HEK293 (cell line): ENCODE data around the gene SLC35D1.
A peak's percentile ranks its signal among the peaks of the same experiment; 100 is the strongest.

ENCODE experiments used
- CTCF ChIA-PET: fragments of 350-600 bp; formaldehyde crosslinking; extraction: SDS; loops from one replicate; lab custom pipeline; 2021; ENCODE audit warnings: antibody characterized with exemption; lab: Yijun Ruan, JAX
- POLR2A ChIA-PET: fragments of 300-600 bp; formaldehyde crosslinking; extraction: SDS; loops from one replicate; lab custom pipeline; 2020; ENCODE audit warnings: antibody characterized with exemption, inconsistent platforms; lab: Yijun Ruan, JAX
- H3K27ac ChIP-seq: fragments of 200-500 bp; sonication (Bioruptor generic); 2 replicates; pipeline ENCODE4 v1.5.1; 2014; ENCODE audit warnings: low read depth, low read length, control low read depth, inconsistent platforms; ENCODE audit errors: extremely low read depth
- H3K36me3 ChIP-seq, 2 experiments: fragments of 200-500 bp in 1 of 2; sonication (Bioruptor generic) in 1 of 2; 1 replicate in 1 of 2; 2 replicates in 1 of 2; pipeline ENCODE4 v1.5.1; 2014 to 2017; ENCODE audit warnings: inconsistent platforms in 2 of 2, low read length in 2 of 2; ENCODE audit not compliant: control insufficient read depth in 2 of 2, insufficient read depth in 1 of 2
- H3K4me1 ChIP-seq: fragments of 200-500 bp; sonication (Bioruptor generic); 2 replicates; pipeline ENCODE4 v1.5.1; 2014; ENCODE audit warnings: mild to moderate bottlenecking, low read length, inconsistent platforms; ENCODE audit not compliant: control insufficient read depth, insufficient read depth
- H3K4me3 ChIP-seq: 2 replicates; pipeline ENCODE4 v1.5.1; 2011; ENCODE audit warnings: low read depth, mild to moderate bottlenecking, control low read depth, low read length, moderate library complexity
- H3K9me3 ChIP-seq: fragments of 200-500 bp; sonication (Bioruptor generic); 2 replicates; pipeline ENCODE4 v1.5.1; 2014; ENCODE audit warnings: low read depth, low read length, inconsistent platforms; ENCODE audit not compliant: control insufficient read depth, insufficient read depth
- HOXC10 ChIP-seq: sonication (generic); formaldehyde crosslinking; IDR thresholded peaks from 2 replicates; pipeline ENCODE4 v1.8.1; 2023; ENCODE audit warnings: mild to moderate bottlenecking, missing genetic modification reagents
- HOXD13 ChIP-seq: sonication (generic); formaldehyde crosslinking; IDR thresholded peaks from 2 replicates; pipeline ENCODE4 v1.8.0; 2022; ENCODE audit warnings: missing genetic modification reagents, borderline replicate concordance
- KLF1 ChIP-seq: fragments of 450-650 bp; formaldehyde crosslinking; IDR thresholded peaks from 2 replicates; pipeline ENCODE4 v1.5.1; 2016; ENCODE audit warnings: missing biosample characterization, missing genetic modification characterization
- MEIS1 ChIP-seq: sonication (generic); formaldehyde crosslinking; IDR thresholded peaks from 2 replicates; pipeline ENCODE4 v1.8.1; 2022; ENCODE audit warnings: missing genetic modification reagents, mild to moderate bottlenecking, borderline replicate concordance
- RBAK ChIP-seq: fragments of 450-650 bp; formaldehyde crosslinking; IDR thresholded peaks from 2 replicates; pipeline ENCODE4 v1.5.1; 2016; ENCODE audit warnings: missing biosample characterization, missing genetic modification characterization
- SETDB1 ChIP-seq: IDR thresholded peaks from one replicate; pipeline ENCODE4 v1.6.1; 2017; ENCODE audit warnings: mild to moderate bottlenecking, low read length, moderate library complexity, mixed read lengths; ENCODE audit not compliant: insufficient read length
- SP3 ChIP-seq: fragments of 450-650 bp; formaldehyde crosslinking; IDR thresholded peaks from 2 replicates; pipeline ENCODE4 v1.5.1; 2016; ENCODE audit warnings: missing biosample characterization, missing genetic modification characterization
- YY2 ChIP-seq: fragments of 450-650 bp; formaldehyde crosslinking; IDR thresholded peaks from 2 replicates; pipeline ENCODE4 v1.5.1; 2016; ENCODE audit warnings: missing biosample characterization, missing genetic modification characterization
- ZBTB20 ChIP-seq: fragments of 450-650 bp; formaldehyde crosslinking; IDR thresholded peaks from 2 replicates; pipeline ENCODE4 v1.5.1; 2016; ENCODE audit warnings: missing biosample characterization, missing genetic modification characterization
- ZBTB21 ChIP-seq: fragments of 450-650 bp; formaldehyde crosslinking; IDR thresholded peaks from 2 replicates; pipeline ENCODE4 v1.5.1; 2017; ENCODE audit warnings: missing biosample characterization, missing genetic modification characterization
- ZFP3 ChIP-seq: fragments of 450-650 bp; formaldehyde crosslinking; IDR thresholded peaks from 2 replicates; pipeline ENCODE4 v1.5.1; 2016; ENCODE audit warnings: low read depth, missing biosample characterization, missing genetic modification characterization
- ZFP41 ChIP-seq: fragments of 450-650 bp; formaldehyde crosslinking; IDR thresholded peaks from 2 replicates; pipeline ENCODE4 v1.5.1; 2016; ENCODE audit warnings: missing biosample characterization, missing genetic modification characterization, borderline replicate concordance
- ZNF121 ChIP-seq: fragments of 450-650 bp; formaldehyde crosslinking; IDR thresholded peaks from 2 replicates; pipeline ENCODE4 v1.5.1; 2016; ENCODE audit warnings: missing biosample characterization, missing genetic modification characterization
- ZNF16 ChIP-seq: fragments of 450-650 bp; formaldehyde crosslinking; IDR thresholded peaks from 2 replicates; pipeline ENCODE4 v1.5.1; 2016; ENCODE audit warnings: low read depth, missing biosample characterization, missing genetic modification characterization
- ZNF169 ChIP-seq: fragments of 450-650 bp; formaldehyde crosslinking; IDR thresholded peaks from 2 replicates; pipeline ENCODE4 v1.5.1; 2016; ENCODE audit warnings: missing biosample characterization, missing genetic modification characterization
- ZNF174 ChIP-seq: fragments of 450-650 bp; formaldehyde crosslinking; IDR thresholded peaks from 2 replicates; pipeline ENCODE4 v1.5.0; 2017; ENCODE audit warnings: missing biosample characterization, mild to moderate bottlenecking, missing genetic modification characterization
- ZNF24 ChIP-seq: fragments of 450-650 bp; formaldehyde crosslinking; IDR thresholded peaks from 2 replicates; pipeline ENCODE4 v1.5.1; 2016; ENCODE audit warnings: missing biosample characterization, missing genetic modification characterization
- ZNF324 ChIP-seq: fragments of 450-650 bp; formaldehyde crosslinking; IDR thresholded peaks from 2 replicates; pipeline ENCODE4 v1.5.1; 2016; ENCODE audit warnings: missing biosample characterization, missing genetic modification characterization
- ZNF350 ChIP-seq: fragments of 450-650 bp; formaldehyde crosslinking; IDR thresholded peaks from 2 replicates; pipeline ENCODE4 v1.5.0; 2017; ENCODE audit warnings: missing biosample characterization, mild to moderate bottlenecking, missing genetic modification characterization
- ZNF544 ChIP-seq: fragments of 450-650 bp; formaldehyde crosslinking; IDR thresholded peaks from 2 replicates; pipeline ENCODE4 v1.5.0; 2017; ENCODE audit warnings: missing biosample characterization, missing genetic modification characterization
- ZNF549 ChIP-seq: fragments of 450-650 bp; IDR thresholded peaks from 2 replicates; pipeline ENCODE4 v1.5.1; 2018; ENCODE audit warnings: missing biosample characterization, missing genetic modification characterization, mild to moderate bottlenecking, inconsistent platforms, moderate library complexity
- ZNF560 ChIP-seq: fragments of 450-650 bp; formaldehyde crosslinking; IDR thresholded peaks from 2 replicates; pipeline ENCODE4 v1.5.1; 2017; ENCODE audit warnings: missing biosample characterization, missing genetic modification characterization, borderline replicate concordance
- ZNF571 ChIP-seq: fragments of 450-650 bp; formaldehyde crosslinking; IDR thresholded peaks from 2 replicates; pipeline ENCODE4 v1.5.0; 2017; ENCODE audit warnings: missing biosample characterization, missing genetic modification characterization
- ZNF610 ChIP-seq: fragments of 450-650 bp; formaldehyde crosslinking; IDR thresholded peaks from 2 replicates; pipeline ENCODE4 v1.5.1; 2016; ENCODE audit warnings: missing biosample characterization, missing genetic modification characterization, borderline replicate concordance
- ZNF654 ChIP-seq: fragments of 450-650 bp; formaldehyde crosslinking; IDR thresholded peaks from 2 replicates; pipeline ENCODE4 v1.5.1; 2016; ENCODE audit warnings: low read depth, missing biosample characterization, missing genetic modification characterization
- ZNF677 ChIP-seq: fragments of 450-650 bp; IDR thresholded peaks from 2 replicates; pipeline ENCODE4 v1.5.0; 2018; ENCODE audit warnings: missing biosample characterization, mild to moderate bottlenecking, missing genetic modification characterization, moderate library complexity
- ZNF747 ChIP-seq: fragments of 450-650 bp; formaldehyde crosslinking; IDR thresholded peaks from 2 replicates; pipeline ENCODE4 v1.5.1; 2016; ENCODE audit warnings: missing biosample characterization, missing genetic modification characterization
- ZSCAN30 ChIP-seq: fragments of 450-650 bp; IDR thresholded peaks from 2 replicates; pipeline ENCODE4 v1.5.1; 2018; ENCODE audit warnings: missing biosample characterization, mild to moderate bottlenecking, missing genetic modification characterization, moderate library complexity
- TF ChIP-seq, protein P1 (sequence below): fragments of 450-650 bp; formaldehyde crosslinking; IDR thresholded peaks from 2 replicates; pipeline ENCODE4 v1.5.1; 2016; ENCODE audit warnings: missing biosample characterization, missing genetic modification characterization
- TF ChIP-seq, protein P2 (sequence below): fragments of 450-650 bp; formaldehyde crosslinking; IDR thresholded peaks from 2 replicates; pipeline ENCODE4 v1.5.1; 2017; ENCODE audit warnings: missing biosample characterization, missing genetic modification characterization
- TF ChIP-seq, protein P3 (sequence below): fragments of 450-650 bp; formaldehyde crosslinking; conservative IDR thresholded peaks from 2 replicates; pipeline ENCODE4 v1.5.1; 2016; ENCODE audit warnings: low read depth, missing biosample characterization, missing genetic modification characterization

The SLC35D1 gene

DNA sequence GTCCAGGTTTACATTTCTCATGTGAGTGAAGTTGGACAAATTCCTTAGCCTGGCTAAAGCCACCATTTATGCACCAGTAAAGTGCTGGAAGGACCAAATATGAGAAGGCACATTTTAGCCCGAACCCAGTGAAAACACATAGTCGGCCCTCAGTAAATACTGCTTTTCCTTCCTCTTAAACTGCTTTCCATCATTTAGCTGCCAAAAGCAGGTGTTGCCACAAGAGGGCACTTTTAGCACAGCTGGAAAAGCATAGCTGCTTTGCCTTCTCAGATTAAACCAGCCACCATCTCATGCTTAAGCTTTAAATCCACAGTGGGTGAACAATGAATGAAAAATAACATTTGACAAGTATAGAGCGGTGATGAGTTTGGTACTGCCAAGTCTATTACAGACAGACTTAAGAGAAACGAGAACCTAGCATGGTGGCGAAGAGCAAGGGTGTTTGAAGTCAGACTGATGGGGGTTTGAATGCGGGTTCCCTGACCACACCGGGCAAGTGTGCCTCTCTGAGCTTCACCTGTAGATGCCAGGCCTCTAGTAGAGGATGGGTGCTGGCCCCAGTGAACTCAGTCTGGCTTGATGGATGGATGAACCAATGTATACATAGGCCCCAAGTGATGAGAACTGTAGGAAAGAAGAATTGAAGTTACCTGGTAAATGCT, 57.8 kb downstream of the SLC35D1 start (continued):
- TF ChIP-seq ZNF544 (tag by site-specific recombination), result no peak
- no peak for TF ChIP-seq ZNF16 (tag by site-specific recombination)
- TF ChIP-seq, protein P1, sequence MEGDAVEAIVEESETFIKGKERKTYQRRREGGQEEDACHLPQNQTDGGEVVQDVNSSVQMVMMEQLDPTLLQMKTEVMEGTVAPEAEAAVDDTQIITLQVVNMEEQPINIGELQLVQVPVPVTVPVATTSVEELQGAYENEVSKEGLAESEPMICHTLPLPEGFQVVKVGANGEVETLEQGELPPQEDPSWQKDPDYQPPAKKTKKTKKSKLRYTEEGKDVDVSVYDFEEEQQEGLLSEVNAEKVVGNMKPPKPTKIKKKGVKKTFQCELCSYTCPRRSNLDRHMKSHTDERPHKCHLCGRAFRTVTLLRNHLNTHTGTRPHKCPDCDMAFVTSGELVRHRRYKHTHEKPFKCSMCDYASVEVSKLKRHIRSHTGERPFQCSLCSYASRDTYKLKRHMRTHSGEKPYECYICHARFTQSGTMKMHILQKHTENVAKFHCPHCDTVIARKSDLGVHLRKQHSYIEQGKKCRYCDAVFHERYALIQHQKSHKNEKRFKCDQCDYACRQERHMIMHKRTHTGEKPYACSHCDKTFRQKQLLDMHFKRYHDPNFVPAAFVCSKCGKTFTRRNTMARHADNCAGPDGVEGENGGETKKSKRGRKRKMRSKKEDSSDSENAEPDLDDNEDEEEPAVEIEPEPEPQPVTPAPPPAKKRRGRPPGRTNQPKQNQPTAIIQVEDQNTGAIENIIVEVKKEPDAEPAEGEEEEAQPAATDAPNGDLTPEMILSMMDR (tag by site-specific recombination), result peak; percentile 65; the same call in 1 of the 2 replicates
- TF ChIP-seq ZNF654, result peak; percentile 87
- no peak for TF ChIP-seq ZFP3
- TF ChIP-seq ZNF571 (tag by site-specific recombination), result no peak
- TF ChIP-seq ZNF549 (tag by site-specific recombination), result no peak
- no peak for TF ChIP-seq HOXD13
- TF ChIP-seq HOXC10 (CRISPR knock-in tag), result no peak
- TF ChIP-seq ZNF169 (tag by site-specific recombination), result no peak
- no peak for TF ChIP-seq ZNF747 (tag by site-specific recombination)
- TF ChIP-seq ZSCAN30 (tag by site-specific recombination), result 0 out of 2 replicates have a peak, but pooled peaks have one; percentile 30

DNA sequence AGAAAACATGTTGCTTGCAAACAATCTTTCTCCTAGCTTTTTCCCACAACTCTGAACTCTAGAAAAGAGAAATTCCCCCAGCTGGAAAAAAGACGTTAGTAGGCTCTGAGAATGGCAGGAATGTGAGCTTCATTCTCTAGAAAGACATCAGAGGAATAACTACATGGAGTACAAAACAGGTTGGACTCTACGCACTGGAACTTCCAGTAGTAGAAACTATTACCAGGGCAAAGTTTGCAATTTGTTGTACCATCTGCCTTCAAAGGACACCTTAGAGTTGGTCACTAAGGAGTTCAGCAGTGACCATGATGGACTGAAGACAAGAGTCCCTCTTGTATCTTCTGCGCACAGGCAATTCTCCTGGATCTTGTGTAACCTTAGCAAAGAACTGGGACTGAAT, 60.9 kb downstream of the SLC35D1 start:
- no peak overlapping the region for H3K4me3 ChIP-seq
- no peaks in the 10 kb centered on the region for H3K9me3 ChIP-seq
- TF ChIP-seq ZNF677 (tag by site-specific recombination) (no peak), ZNF549 (tag by site-specific recombination) (no peak), SETDB1 (no peak), ZFP41 (tag by site-specific recombination) (no peak), SP3 (tag by site-specific recombination) (no peak), ZNF24 (no peak), ZNF560 (tag by site-specific recombination) (no peak), YY2 (tag by site-specific recombination) (no peak), ZNF324 (tag by site-specific recombination) (no peak), MEIS1 (CRISPR knock-in tag) (no peak), ZNF121 (tag by site-specific recombination) (no peak), ZNF610 (no peak), ZBTB20 (tag by site-specific recombination) (no peak), KLF1 (tag by site-specific recombination) (no peak), ZNF350 (no peak), RBAK (no peak), ZNF174 (tag by site-specific recombination) (no peak), ZBTB21 (tag by site-specific recombination) (no peak)
- TF ChIP-seq, protein P2, sequence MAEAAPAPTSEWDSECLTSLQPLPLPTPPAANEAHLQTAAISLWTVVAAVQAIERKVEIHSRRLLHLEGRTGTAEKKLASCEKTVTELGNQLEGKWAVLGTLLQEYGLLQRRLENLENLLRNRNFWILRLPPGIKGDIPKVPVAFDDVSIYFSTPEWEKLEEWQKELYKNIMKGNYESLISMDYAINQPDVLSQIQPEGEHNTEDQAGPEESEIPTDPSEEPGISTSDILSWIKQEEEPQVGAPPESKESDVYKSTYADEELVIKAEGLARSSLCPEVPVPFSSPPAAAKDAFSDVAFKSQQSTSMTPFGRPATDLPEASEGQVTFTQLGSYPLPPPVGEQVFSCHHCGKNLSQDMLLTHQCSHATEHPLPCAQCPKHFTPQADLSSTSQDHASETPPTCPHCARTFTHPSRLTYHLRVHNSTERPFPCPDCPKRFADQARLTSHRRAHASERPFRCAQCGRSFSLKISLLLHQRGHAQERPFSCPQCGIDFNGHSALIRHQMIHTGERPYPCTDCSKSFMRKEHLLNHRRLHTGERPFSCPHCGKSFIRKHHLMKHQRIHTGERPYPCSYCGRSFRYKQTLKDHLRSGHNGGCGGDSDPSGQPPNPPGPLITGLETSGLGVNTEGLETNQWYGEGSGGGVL, result no peak
- TF ChIP-seq, protein P3, sequence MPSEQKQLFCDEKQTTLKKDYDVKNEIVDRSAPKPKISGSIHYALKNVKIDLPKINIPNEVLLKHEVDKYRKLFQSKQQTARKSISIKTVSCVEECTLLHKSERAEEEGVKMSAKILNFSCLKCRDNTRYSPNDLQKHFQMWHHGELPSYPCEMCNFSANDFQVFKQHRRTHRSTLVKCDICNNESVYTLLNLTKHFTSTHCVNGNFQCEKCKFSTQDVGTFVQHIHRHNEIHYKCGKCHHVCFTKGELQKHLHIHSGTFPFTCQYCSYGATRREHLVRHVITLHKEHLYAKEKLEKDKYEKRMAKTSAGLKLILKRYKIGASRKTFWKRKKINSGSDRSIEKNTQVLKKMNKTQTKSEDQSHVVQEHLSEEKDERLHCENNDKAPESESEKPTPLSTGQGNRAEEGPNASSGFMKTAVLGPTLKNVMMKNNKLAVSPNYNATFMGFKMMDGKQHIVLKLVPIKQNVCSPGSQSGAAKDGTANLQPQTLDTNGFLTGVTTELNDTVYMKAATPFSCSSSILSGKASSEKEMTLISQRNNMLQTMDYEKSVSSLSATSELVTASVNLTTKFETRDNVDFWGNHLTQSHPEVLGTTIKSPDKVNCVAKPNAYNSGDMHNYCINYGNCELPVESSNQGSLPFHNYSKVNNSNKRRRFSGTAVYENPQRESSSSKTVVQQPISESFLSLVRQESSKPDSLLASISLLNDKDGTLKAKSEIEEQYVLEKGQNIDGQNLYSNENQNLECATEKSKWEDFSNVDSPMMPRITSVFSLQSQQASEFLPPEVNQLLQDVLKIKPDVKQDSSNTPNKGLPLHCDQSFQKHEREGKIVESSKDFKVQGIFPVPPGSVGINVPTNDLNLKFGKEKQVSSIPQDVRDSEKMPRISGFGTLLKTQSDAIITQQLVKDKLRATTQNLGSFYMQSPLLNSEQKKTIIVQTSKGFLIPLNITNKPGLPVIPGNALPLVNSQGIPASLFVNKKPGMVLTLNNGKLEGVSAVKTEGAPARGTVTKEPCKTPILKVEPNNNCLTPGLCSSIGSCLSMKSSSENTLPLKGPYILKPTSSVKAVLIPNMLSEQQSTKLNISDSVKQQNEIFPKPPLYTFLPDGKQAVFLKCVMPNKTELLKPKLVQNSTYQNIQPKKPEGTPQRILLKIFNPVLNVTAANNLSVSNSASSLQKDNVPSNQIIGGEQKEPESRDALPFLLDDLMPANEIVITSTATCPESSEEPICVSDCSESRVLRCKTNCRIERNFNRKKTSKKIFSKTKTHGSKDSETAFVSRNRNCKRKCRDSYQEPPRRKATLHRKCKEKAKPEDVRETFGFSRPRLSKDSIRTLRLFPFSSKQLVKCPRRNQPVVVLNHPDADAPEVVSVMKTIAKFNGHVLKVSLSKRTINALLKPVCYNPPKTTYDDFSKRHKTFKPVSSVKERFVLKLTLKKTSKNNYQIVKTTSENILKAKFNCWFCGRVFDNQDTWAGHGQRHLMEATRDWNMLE (tag by site-specific recombination), result no peak
- H3K27ac ChIP-seq, result no peak overlapping the region
- ChIA-PET CTCF (interaction anchor here (0.7 to 1.4 kb wide), 7 partner anchors 56 to 508 kb away, joined by 3 to 5 read pairs (median 3); no protein-coding TSS in a partner anchor), POLR2A (no interaction called here)
- no peaks in the 10 kb centered on the region for H3K4me1 ChIP-seq
- H3K36me3 ChIP-seq, result peaks cover 9 to 66% of the 10 kb centered on the region in 2 experiments
